ENCODE data around the gene NPHP4.

DNA sequence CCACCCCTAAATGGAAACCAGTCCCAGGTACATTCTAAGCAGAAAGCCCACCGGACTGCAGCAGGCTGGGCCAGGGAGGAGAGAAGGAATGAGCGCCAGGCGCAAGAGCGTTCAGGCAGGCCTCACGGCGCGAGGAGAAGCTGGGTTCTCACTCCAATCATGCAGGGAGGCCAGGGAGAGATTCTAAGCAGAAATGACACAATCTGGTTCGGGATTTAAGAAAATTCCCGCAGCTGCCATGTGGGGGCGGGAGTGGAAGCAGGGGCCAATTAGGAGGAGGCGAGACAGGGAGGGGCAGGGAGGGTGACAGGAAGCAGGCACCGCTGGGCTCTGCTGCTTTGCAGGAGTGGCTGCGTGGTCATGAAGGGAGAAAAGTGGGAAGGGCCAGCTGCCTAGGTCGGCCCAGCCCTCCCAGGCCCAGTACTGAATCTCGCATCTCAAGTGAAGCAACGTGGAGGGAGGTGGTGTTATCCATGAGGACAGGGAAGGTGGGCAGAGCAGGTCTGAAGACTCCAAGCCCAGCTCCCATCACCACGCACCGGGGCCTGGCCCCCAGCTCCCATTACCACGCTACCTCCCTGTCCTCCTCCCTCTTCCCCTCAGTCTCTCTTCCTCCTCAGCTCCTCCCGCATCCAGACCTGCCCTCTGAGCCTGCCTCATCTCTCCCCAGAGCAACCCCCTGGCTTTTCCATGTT, 11.8 kb downstream of the NPHP4 start:
- TF ChIP-seq POLR2A (IDR thresholded peaks at IDR 0.05; ENCODE audit: low read depth, low read length): no peak
- TF ChIP-seq SREBF2 (IDR thresholded peaks at IDR 0.05; ENCODE audit: low read length): no peak
- TF ChIP-seq RAD21 (IDR thresholded peaks at IDR 0.05; ENCODE audit: insufficient read depth, low read depth, low read length): no peak
- TF ChIP-seq, protein P1, sequence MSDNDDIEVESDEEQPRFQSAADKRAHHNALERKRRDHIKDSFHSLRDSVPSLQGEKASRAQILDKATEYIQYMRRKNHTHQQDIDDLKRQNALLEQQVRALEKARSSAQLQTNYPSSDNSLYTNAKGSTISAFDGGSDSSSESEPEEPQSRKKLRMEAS (IDR thresholded peaks at IDR 0.05; ENCODE audit: low read depth, low read length): no peak
- no peak for TF ChIP-seq EZH2 (IDR thresholded peaks at IDR 0.05; ENCODE audit: borderline replicate concordance, control insufficient read depth, low read depth, low read length)
- no peak for TF ChIP-seq SRF (IDR thresholded peaks at IDR 0.05; ENCODE audit: low read depth in 2 of 2, low read length in 2 of 2)
- no peak for TF ChIP-seq BHLHE40 (IDR thresholded peaks at IDR 0.05; ENCODE audit: borderline replicate concordance in 1 of 2, low read depth in 2 of 2, low read length in 1 of 2)
- no peak for TF ChIP-seq CTCF (IDR thresholded peaks at IDR 0.05 in 2 of 3, conservative IDR thresholded peaks at IDR 0.05 in 1 of 3; ENCODE audit: control insufficient read depth in 2 of 3, extremely low read depth in 1 of 3, insufficient read depth in 1 of 3, low read depth in 3 of 3, low read length in 3 of 3)
- TF ChIP-seq ATF2 (IDR thresholded peaks at IDR 0.05; ENCODE audit: low read length): no peak
- TF ChIP-seq, protein P2, sequence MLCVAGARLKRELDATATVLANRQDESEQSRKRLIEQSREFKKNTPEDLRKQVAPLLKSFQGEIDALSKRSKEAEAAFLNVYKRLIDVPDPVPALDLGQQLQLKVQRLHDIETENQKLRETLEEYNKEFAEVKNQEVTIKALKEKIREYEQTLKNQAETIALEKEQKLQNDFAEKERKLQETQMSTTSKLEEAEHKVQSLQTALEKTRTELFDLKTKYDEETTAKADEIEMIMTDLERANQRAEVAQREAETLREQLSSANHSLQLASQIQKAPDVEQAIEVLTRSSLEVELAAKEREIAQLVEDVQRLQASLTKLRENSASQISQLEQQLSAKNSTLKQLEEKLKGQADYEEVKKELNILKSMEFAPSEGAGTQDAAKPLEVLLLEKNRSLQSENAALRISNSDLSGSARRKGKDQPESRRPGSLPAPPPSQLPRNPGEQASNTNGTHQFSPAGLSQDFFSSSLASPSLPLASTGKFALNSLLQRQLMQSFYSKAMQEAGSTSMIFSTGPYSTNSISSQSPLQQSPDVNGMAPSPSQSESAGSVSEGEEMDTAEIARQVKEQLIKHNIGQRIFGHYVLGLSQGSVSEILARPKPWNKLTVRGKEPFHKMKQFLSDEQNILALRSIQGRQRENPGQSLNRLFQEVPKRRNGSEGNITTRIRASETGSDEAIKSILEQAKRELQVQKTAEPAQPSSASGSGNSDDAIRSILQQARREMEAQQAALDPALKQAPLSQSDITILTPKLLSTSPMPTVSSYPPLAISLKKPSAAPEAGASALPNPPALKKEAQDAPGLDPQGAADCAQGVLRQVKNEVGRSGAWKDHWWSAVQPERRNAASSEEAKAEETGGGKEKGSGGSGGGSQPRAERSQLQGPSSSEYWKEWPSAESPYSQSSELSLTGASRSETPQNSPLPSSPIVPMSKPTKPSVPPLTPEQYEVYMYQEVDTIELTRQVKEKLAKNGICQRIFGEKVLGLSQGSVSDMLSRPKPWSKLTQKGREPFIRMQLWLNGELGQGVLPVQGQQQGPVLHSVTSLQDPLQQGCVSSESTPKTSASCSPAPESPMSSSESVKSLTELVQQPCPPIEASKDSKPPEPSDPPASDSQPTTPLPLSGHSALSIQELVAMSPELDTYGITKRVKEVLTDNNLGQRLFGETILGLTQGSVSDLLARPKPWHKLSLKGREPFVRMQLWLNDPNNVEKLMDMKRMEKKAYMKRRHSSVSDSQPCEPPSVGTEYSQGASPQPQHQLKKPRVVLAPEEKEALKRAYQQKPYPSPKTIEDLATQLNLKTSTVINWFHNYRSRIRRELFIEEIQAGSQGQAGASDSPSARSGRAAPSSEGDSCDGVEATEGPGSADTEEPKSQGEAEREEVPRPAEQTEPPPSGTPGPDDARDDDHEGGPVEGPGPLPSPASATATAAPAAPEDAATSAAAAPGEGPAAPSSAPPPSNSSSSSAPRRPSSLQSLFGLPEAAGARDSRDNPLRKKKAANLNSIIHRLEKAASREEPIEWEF (IDR thresholded peaks at IDR 0.05; ENCODE audit: insufficient replicate concordance, low read depth, low read length): no peak
- no peak for TF ChIP-seq POLR2AphosphoS5 (IDR thresholded peaks at IDR 0.05; ENCODE audit: low read length)
- TF ChIP-seq ELK1 (IDR thresholded peaks at IDR 0.05; ENCODE audit: low read depth, low read length): no peak
- TF ChIP-seq NR2F1 (conservative IDR thresholded peaks at IDR 0.05): no peak
- no peak for TF ChIP-seq EP300 (IDR thresholded peaks at IDR 0.05; ENCODE audit: borderline replicate concordance in 1 of 2, control insufficient read depth in 1 of 2, low read depth in 2 of 2, low read length in 2 of 2)

Data from GM12878 (cell line).